ENCODE data around the gene RPS27.
"Not testable (repeated sequence)": the region's sequence is repeated elsewhere in the genome, so short reads cannot be mapped to it uniquely, and the experiment has no call there.

RPS27 gene

DNA sequence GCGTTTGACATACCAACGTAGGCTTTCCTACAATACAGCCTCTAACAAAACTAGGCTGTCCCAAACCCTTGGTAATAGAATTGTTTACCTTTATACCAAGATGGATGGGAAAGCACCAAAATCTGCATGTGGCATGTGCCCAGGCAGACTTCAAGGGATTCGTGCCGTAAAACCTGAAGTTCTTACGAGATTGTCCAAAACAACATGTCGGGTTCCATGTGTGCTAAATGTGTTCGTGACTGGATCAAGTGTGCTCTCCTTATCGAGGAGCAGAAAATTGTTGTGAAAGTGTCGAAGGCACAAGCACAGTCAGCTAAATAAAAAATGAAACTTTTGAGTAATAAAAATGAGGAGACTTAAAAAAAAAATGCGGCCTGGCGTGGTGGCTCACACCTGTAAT lies 5.1 kb downstream of the RPS27 start:
- peaks cover 17% of the 10 kb centered on the region for H3K36me3 ChIP-seq (replicated peaks; ENCODE audit: insufficient read depth, low read length)
- DNase-seq: no peak
- H4K20me1 ChIP-seq (ENCODE audit: insufficient read depth, low read length): no peaks in the 10 kb centered on the region
- no peak overlapping the region for H3K4me2 ChIP-seq (ENCODE audit: low read depth, low read length)
- no peak overlapping the region for H2AFZ ChIP-seq (ENCODE audit: low read length)
- no peak for TF ChIP-seq EZH2 (optimal IDR thresholded peaks at IDR 0.05; ENCODE audit: low read depth, low read length)
- TF ChIP-seq EZH2phosphoT487 (IDR thresholded peaks at IDR 0.05; ENCODE audit: low read length): no peak
- no peak for TF ChIP-seq CTCF (IDR thresholded peaks at IDR 0.05; ENCODE audit: low read length)
- H3K4me3 ChIP-seq (ENCODE audit: low read length): no peak overlapping the region
- peaks cover 12% of the 10 kb centered on the region for H3K4me1 ChIP-seq (ENCODE audit: low read length)
- H3K27me3 ChIP-seq (replicated peaks; ENCODE audit: insufficient read depth, low read length): no peaks in the 10 kb centered on the region
- H3F3A ChIP-seq (ENCODE audit: insufficient read depth, low read length): peaks cover 46% of the 10 kb centered on the region
- no peak overlapping the region for H3K27ac ChIP-seq (ENCODE audit: low read length)
- no peaks in the 10 kb centered on the region for H3K9me3 ChIP-seq (replicated peaks; ENCODE audit: insufficient read depth, low read length)
- H3K79me2 ChIP-seq (ENCODE audit: low read length): peaks cover 21% of the 10 kb centered on the region
- H3K9ac ChIP-seq (ENCODE audit: low read length): no peak overlapping the region
- H3K9me2 ChIP-seq (replicated peaks; ENCODE audit: insufficient read depth, low read length): no peaks in the 10 kb centered on the region

- not testable (repeated sequence) for H3K4me3 ChIP-seq (ENCODE audit: low read length); H2AFZ ChIP-seq (ENCODE audit: low read length); H3K27ac ChIP-seq (ENCODE audit: low read length); H4K20me1 ChIP-seq (ENCODE audit: insufficient read depth, low read length); H3K4me2 ChIP-seq (ENCODE audit: low read depth, low read length); H3K9me3 ChIP-seq (replicated peaks; ENCODE audit: insufficient read depth, low read length); H3K4me1 ChIP-seq (ENCODE audit: low read length); H3K9ac ChIP-seq (ENCODE audit: low read length); DNase-seq; H3K79me2 ChIP-seq (ENCODE audit: low read length); H3K9me2 ChIP-seq (replicated peaks; ENCODE audit: insufficient read depth, low read length); H3K27me3 ChIP-seq (replicated peaks; ENCODE audit: insufficient read depth, low read length)
- peaks cover 36% of the 10 kb centered on the region for H3F3A ChIP-seq (ENCODE audit: insufficient read depth, low read length)
- peaks cover 11% of the 10 kb centered on the region for H3K36me3 ChIP-seq (replicated peaks; ENCODE audit: insufficient read depth, low read length)
These were observed 6.3 kb downstream of the RPS27 start for GRCh38 chr1:153996882-153997281.

DNA sequence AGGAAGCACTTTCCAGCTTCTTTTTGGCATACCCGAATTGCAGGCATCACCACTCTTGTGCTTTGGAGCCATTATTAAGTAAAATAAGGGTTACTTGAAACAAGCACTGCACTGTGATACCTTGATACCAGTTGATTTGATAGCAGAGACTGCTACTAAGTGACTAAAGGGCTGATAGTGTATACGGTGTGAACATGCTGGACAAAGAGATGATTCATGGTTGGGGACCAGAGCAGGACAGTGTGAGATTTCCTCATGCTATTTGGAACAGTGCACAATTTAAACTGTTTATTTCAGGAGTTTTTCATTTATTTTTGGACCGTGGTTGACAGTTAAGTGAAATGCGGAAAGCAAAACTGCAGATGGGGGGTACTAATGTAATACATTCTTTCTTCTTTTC lies 9.9 kb downstream of the RPS27 start:
- Histone ChIP-seq H3K27ac (ENCODE audit: low read length) (no peak overlapping the region), H3K4me2 (ENCODE audit: low read depth, low read length) (no peak overlapping the region), H3K4me3 (ENCODE audit: low read length) (no peak overlapping the region), H3K9ac (ENCODE audit: low read length) (no peak overlapping the region), H3K9me2 (replicated peaks; ENCODE audit: insufficient read depth, low read length) (no peaks in the 10 kb centered on the region), H3K79me2 (ENCODE audit: low read length) (no peaks in the 10 kb centered on the region), H4K20me1 (ENCODE audit: insufficient read depth, low read length) (no peaks in the 10 kb centered on the region), H2AFZ (ENCODE audit: low read length) (no peak overlapping the region), H3K36me3 (replicated peaks; ENCODE audit: insufficient read depth, low read length) (no peaks in the 10 kb centered on the region), H3K27me3 (replicated peaks; ENCODE audit: insufficient read depth, low read length) (no peaks in the 10 kb centered on the region), H3K4me1 (ENCODE audit: low read length) (no peaks in the 10 kb centered on the region), H3K9me3 (replicated peaks; ENCODE audit: insufficient read depth, low read length) (no peaks in the 10 kb centered on the region), H3F3A (ENCODE audit: insufficient read depth, low read length) (peaks cover 4% of the 10 kb centered on the region)
- no peak for TF ChIP-seq CTCF (IDR thresholded peaks at IDR 0.05; ENCODE audit: low read length)
- DNase-seq: no peak

GRCh38 chr1:154006136-154006535 lies 15.6 kb downstream of the RPS27 start:
- no peaks in the 10 kb centered on the region for H3K79me2 ChIP-seq (ENCODE audit: low read length)
- no peak overlapping the region for H2AFZ ChIP-seq (ENCODE audit: low read length)
- no peak overlapping the region for H3K4me2 ChIP-seq (ENCODE audit: low read depth, low read length)
- H3K9ac ChIP-seq (ENCODE audit: low read length): no peak overlapping the region
- H3K27ac ChIP-seq (ENCODE audit: low read length): no peak overlapping the region
- no peaks in the 10 kb centered on the region for H3K36me3 ChIP-seq (replicated peaks; ENCODE audit: insufficient read depth, low read length)
- no peaks in the 10 kb centered on the region for H3K9me2 ChIP-seq (replicated peaks; ENCODE audit: insufficient read depth, low read length)
- no peaks in the 10 kb centered on the region for H3K27me3 ChIP-seq (replicated peaks; ENCODE audit: insufficient read depth, low read length)
- DNase-seq: no peak
- H3K9me3 ChIP-seq (replicated peaks; ENCODE audit: insufficient read depth, low read length): no peaks in the 10 kb centered on the region
- TF ChIP-seq EZH2phosphoT487 (IDR thresholded peaks at IDR 0.05; ENCODE audit: low read length) (no peak), CTCF (IDR thresholded peaks at IDR 0.05; ENCODE audit: low read length) (no peak), EZH2 (optimal IDR thresholded peaks at IDR 0.05; ENCODE audit: low read depth, low read length) (no peak)
- no peak overlapping the region for H3K4me3 ChIP-seq (ENCODE audit: low read length)
- no peaks in the 10 kb centered on the region for H3K4me1 ChIP-seq (ENCODE audit: low read length)
- no peaks in the 10 kb centered on the region for H4K20me1 ChIP-seq (ENCODE audit: insufficient read depth, low read length)
- no peaks in the 10 kb centered on the region for H3F3A ChIP-seq (ENCODE audit: insufficient read depth, low read length)

All from MM.1S (cell line).